Keratinocyte (primary cell): ENCODE results near the gene ZGPAT.

Experiments
- EZH2 ChIP-seq: IDR thresholded peaks from one replicate; pipeline ENCODE4 v1.6.1; 2012; ENCODE audit warnings: inconsistent platforms, mild to moderate bottlenecking, low read length, moderate library complexity
- TF ChIP-seq, protein P1 (sequence below), 3 experiments: IDR thresholded peaks in 1 of 3; conservative IDR thresholded peaks in 1 of 3; optimal IDR thresholded peaks in 1 of 3; 2 replicates in 2 of 3; 3 replicates in 1 of 3; pipeline versions ENCODE3 to v1.5.1; 2011; ENCODE audit warnings: low read length in 3 of 3, mild to moderate bottlenecking in 3 of 3, moderate library complexity in 2 of 3, control low read depth in 1 of 3, inconsistent platforms in 1 of 3; ENCODE audit not compliant: insufficient read depth in 2 of 3; ENCODE audit errors: extremely low read depth in 1 of 3

DNA sequence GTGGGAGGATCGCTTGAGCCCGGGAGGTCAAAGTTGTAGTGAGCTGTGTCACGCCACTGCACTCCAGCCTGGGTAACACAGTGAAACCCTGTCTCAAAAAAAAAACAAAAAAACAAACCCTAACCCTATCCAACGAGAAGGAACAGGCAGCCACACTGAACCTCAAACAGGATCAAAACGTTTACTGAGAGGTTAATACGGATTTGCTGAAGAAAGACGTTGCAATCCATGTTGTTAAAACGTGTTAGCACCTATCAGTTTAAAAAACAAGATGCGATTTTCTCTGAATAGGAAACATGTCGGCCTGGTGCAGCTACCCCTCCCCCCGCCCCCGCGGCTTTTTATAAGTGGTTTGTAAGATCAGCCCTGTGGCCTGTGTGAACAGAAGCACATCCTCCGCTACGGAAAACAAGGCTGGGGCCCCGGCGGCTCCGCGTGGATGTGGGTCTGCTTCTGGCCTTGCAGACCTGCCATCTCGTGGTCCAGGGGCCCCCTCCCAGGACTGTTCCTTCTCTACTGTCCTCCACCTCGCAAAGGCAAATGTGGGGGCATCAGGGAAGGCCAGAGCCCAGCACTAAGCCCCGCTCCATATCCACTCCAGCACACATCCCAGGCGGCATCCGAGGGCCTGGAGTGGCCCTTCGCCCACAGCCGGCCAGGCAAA lies 43.1 kb downstream of the ZGPAT start:
- TF ChIP-seq, protein P1, sequence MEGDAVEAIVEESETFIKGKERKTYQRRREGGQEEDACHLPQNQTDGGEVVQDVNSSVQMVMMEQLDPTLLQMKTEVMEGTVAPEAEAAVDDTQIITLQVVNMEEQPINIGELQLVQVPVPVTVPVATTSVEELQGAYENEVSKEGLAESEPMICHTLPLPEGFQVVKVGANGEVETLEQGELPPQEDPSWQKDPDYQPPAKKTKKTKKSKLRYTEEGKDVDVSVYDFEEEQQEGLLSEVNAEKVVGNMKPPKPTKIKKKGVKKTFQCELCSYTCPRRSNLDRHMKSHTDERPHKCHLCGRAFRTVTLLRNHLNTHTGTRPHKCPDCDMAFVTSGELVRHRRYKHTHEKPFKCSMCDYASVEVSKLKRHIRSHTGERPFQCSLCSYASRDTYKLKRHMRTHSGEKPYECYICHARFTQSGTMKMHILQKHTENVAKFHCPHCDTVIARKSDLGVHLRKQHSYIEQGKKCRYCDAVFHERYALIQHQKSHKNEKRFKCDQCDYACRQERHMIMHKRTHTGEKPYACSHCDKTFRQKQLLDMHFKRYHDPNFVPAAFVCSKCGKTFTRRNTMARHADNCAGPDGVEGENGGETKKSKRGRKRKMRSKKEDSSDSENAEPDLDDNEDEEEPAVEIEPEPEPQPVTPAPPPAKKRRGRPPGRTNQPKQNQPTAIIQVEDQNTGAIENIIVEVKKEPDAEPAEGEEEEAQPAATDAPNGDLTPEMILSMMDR (optimal IDR thresholded peaks at IDR 0.05 in 1 of 3, IDR thresholded peaks at IDR 0.05 in 1 of 3, conservative IDR thresholded peaks at IDR 0.05 in 1 of 3; ENCODE audit: extremely low read depth in 1 of 3, insufficient read depth in 2 of 3, low read length in 3 of 3) = no peak
- TF ChIP-seq EZH2 = no peak
